ENCODE results near the gene MOXD1.

Gene MOXD1

GRCh38 chr6:132400883-132401617 is at the start of gene MOXD1:
Gene MOXD1 (minus strand): TSS chr6:132401475. CDS start chr6:132401426, 49 bp downstream.
- DNase-seq (peak; percentile 13), ATAC-seq (peak; percentile 55)
- H3K27ac Mint-ChIP-seq = no peak within 1 kb of the TSS
- H3K4me3 Mint-ChIP-seq = peak within 1 kb of the TSS; percentile 50
- no peaks in the 10 kb centered on the region for H3K9me3 Mint-ChIP-seq
- H3K27me3 Mint-ChIP-seq = peaks cover 65% of the 10 kb centered on the region
- no peaks in the 10 kb centered on the region for H3K36me3 Mint-ChIP-seq (ENCODE audit: low read depth)
- H3K4me1 Mint-ChIP-seq = peaks cover 19% of the 10 kb centered on the region

DNA sequence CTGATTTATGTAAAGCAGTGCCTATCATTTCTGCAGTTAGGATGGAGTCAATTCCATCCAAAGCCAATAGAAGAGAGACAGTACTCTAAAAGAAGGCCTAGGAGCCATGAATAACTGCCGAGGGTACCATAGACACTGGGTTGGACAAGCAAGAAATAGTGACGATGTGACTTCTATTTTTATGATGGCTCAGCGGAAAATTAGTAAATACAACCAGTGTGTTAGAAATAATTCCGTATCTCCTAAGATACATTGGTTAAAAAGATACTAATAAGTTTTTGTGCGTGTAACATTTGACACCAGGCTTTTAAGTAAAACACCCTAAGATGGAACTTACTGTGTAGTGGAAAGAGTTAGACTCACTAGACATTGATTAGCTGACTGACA is 45.6 kb upstream of the MOXD1 start:
- Mint-ChIP-seq H3K9me3 (peaks cover 13% of the 10 kb centered on the region), H3K36me3 (ENCODE audit: low read depth) (peaks cover 22% of the 10 kb centered on the region), H3K27me3 (no peaks in the 10 kb centered on the region), H3K27ac (no peak overlapping the region), H3K4me3 (no peak overlapping the region), H3K4me1 (no peaks in the 10 kb centered on the region)
- DNase-seq (no peak), ATAC-seq (no peak)

GRCh38 chr6:132446141-132446854 is 45.0 kb upstream of the MOXD1 start:
- ATAC-seq (no peak), DNase-seq (no peak)
- Mint-ChIP-seq H3K36me3 (ENCODE audit: low read depth) (peaks cover 18% of the 10 kb centered on the region), H3K27ac (no peak overlapping the region), H3K9me3 (peaks cover 19% of the 10 kb centered on the region), H3K4me1 (no peaks in the 10 kb centered on the region), H3K4me3 (no peak overlapping the region), H3K27me3 (no peaks in the 10 kb centered on the region)

DNA sequence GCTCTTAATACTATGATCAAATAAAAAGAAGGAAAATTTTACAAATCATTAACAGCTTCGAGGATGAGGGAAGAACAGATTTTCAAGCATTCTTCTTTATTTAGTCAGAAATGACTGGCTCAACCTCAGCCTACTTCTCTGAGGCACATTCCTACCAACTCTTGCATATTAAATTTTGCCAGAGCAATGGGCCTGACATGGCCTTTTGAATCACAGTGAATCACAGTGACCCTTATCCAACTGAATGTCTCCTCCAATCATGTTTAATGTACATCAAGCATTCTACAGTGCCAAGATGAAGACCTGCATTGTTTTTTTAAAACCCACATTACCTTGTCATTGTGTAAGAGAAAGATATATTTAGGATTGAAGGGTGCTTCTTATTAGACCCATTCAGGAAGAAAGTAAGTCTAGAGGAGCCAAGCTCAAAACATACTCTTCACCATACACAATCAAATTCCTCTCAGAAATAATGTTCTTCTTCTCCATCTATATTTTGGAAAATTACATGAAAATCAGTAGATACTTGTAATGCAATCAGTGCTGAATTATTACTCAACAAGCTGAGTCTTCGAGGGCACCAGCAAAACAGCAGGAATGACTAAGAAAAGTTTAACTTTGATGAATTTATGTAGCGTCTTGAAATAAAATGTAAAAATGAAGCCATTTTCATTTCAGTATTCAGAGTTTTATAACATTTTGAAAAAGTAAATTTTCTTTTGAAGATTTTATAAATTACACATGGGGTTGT is 44.1 kb upstream of the MOXD1 start:
- peaks cover 13% of the 10 kb centered on the region for H3K36me3 Mint-ChIP-seq (ENCODE audit: low read depth)
- H3K27me3 Mint-ChIP-seq = no peaks in the 10 kb centered on the region
- H3K4me3 Mint-ChIP-seq = no peak overlapping the region
- no peak overlapping the region for H3K27ac Mint-ChIP-seq
- peaks cover 22% of the 10 kb centered on the region for H3K9me3 Mint-ChIP-seq
- no peak for DNase-seq
- H3K4me1 Mint-ChIP-seq = no peaks in the 10 kb centered on the region
- no peak for ATAC-seq

DNA sequence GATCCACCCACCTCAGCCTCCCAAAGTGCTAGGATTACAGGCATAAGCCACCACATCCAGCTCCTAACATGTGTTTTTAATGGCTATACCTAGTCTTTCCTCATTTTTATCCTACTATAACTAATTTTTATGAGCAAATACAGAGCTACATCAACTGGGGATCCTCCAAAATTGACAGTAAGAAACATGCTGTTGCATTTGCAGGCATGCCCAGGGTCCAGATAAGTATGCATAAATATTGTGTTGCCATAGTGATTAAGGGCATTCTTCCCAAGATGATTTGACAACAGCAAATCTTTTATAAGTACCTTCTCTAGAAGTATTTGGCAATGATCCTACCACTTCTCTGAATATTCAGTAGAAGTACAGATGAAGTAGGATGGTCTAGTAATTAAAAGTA is 41.9 kb upstream of the MOXD1 start:
- Mint-ChIP-seq H3K27ac (no peak overlapping the region), H3K4me1 (no peaks in the 10 kb centered on the region), H3K9me3 (peaks cover 23% of the 10 kb centered on the region), H3K36me3 (ENCODE audit: low read depth) (no peaks in the 10 kb centered on the region), H3K4me3 (no peak overlapping the region), H3K27me3 (no peaks in the 10 kb centered on the region)
- no peak for DNase-seq
- no peak for ATAC-seq

DNA sequence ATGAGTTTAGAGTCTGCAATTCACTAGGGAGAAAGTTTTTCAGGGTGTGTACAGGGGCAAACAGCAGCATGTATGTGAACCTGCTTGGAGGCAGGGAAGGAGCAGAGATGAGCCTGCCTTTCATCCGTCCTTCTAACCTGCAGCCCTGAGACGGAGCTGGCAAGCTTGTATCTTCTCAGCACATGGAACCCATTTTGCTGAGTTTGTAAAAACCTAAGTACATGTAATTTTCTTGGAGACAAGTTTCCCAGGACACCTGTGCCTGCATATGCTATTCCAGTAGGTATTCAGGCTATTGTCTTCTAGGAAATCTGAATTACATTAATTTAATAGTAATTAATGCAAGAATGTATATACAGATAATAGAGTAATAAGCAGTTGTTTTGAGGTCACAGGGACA is 28.8 kb upstream of the MOXD1 start:
- DNase-seq = no peak
- Mint-ChIP-seq H3K4me3 (no peak overlapping the region), H3K36me3 (ENCODE audit: low read depth) (no peaks in the 10 kb centered on the region), H3K9me3 (no peaks in the 10 kb centered on the region), H3K27me3 (peaks cover 18% of the 10 kb centered on the region), H3K27ac (no peak overlapping the region), H3K4me1 (no peaks in the 10 kb centered on the region)
- ATAC-seq = no peak

GRCh38 chr6:132425176-132425575 is 23.9 kb upstream of the MOXD1 start:
- Mint-ChIP-seq H3K4me1 (no peaks in the 10 kb centered on the region), H3K36me3 (ENCODE audit: low read depth) (no peaks in the 10 kb centered on the region), H3K4me3 (no peak overlapping the region), H3K9me3 (peaks cover 26% of the 10 kb centered on the region), H3K27ac (no peak overlapping the region), H3K27me3 (peaks cover 5% of the 10 kb centered on the region)
- DNase-seq (no peak), ATAC-seq (no peak)

GRCh38 chr6:132423839-132424238 is 22.6 kb upstream of the MOXD1 start:
- H3K4me3 Mint-ChIP-seq = no peak overlapping the region
- no peak overlapping the region for H3K27ac Mint-ChIP-seq
- H3K27me3 Mint-ChIP-seq = peaks cover 5% of the 10 kb centered on the region
- H3K4me1 Mint-ChIP-seq = no peaks in the 10 kb centered on the region
- ATAC-seq (no peak), DNase-seq (no peak)
- H3K9me3 Mint-ChIP-seq = peaks cover 26% of the 10 kb centered on the region
- no peaks in the 10 kb centered on the region for H3K36me3 Mint-ChIP-seq (ENCODE audit: low read depth)

GRCh38 chr6:132418235-132418965 is 17.1 kb upstream of the MOXD1 start:
- ATAC-seq (no peak), DNase-seq (no peak)
- H3K4me3 Mint-ChIP-seq = no peak overlapping the region
- H3K4me1 Mint-ChIP-seq = no peaks in the 10 kb centered on the region
- H3K27me3 Mint-ChIP-seq = peaks cover 15% of the 10 kb centered on the region
- H3K27ac Mint-ChIP-seq = no peak overlapping the region
- H3K36me3 Mint-ChIP-seq (ENCODE audit: low read depth) = no peaks in the 10 kb centered on the region
- peaks cover 29% of the 10 kb centered on the region for H3K9me3 Mint-ChIP-seq

DNA sequence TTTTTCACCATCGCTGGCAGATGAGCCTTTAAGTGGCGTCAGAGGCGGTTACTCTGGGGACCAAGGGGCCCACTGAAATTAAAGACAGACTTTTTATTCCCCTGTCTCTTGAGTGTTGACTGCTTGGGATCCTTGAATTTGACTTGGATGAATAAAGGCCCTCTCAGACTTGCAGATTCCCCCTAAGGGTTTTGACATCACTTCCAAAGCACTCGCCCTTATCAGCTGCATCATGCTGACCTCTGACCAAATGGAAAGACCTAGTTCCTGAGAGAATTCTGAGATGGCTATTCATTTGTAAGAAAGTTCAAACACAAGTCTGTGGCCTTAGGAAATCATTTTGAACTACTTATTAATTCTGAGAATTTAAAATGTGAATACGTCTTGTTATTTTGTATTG is 13.5 kb upstream of the MOXD1 start:
- Mint-ChIP-seq H3K9me3 (peaks cover 8% of the 10 kb centered on the region), H3K27ac (no peak overlapping the region), H3K4me3 (no peak overlapping the region), H3K27me3 (peaks cover 33% of the 10 kb centered on the region), H3K36me3 (ENCODE audit: low read depth) (no peaks in the 10 kb centered on the region), H3K4me1 (no peaks in the 10 kb centered on the region)
- no peak for ATAC-seq
- no peak for DNase-seq

DNA sequence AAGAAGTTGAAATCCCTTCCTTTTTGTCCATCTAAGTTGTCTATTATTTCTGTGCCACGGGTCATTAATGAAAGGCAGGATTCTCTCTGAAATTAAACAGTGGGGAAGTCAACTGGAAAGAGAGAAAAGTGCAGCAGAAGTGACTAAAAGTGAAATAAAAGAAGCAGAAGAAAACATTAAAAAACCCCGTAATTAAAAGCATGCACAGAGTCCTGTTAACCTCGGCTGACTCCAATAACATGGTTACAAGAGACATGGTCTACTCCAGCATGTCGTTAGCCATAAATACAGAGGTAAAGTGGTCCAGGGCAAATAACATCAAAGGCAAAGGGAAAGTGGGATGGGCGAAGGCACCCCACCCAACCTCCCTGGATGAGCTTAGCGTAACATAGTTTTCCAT is 13.0 kb upstream of the MOXD1 start:
- H3K4me1 Mint-ChIP-seq = no peaks in the 10 kb centered on the region
- DNase-seq (no peak), ATAC-seq (no peak)
- H3K36me3 Mint-ChIP-seq (ENCODE audit: low read depth) = no peaks in the 10 kb centered on the region
- no peak overlapping the region for H3K27ac Mint-ChIP-seq
- peaks cover 33% of the 10 kb centered on the region for H3K27me3 Mint-ChIP-seq
- H3K4me3 Mint-ChIP-seq = no peak overlapping the region
- peaks cover 8% of the 10 kb centered on the region for H3K9me3 Mint-ChIP-seq

GRCh38 chr6:132413499-132413802 is 12.2 kb upstream of the MOXD1 start:
- H3K9me3 Mint-ChIP-seq = peaks cover 8% of the 10 kb centered on the region
- no peaks in the 10 kb centered on the region for H3K4me1 Mint-ChIP-seq
- ATAC-seq (no peak), DNase-seq (no peak)
- H3K36me3 Mint-ChIP-seq (ENCODE audit: low read depth) = no peaks in the 10 kb centered on the region
- peaks cover 33% of the 10 kb centered on the region for H3K27me3 Mint-ChIP-seq
- H3K27ac Mint-ChIP-seq = no peak overlapping the region
- H3K4me3 Mint-ChIP-seq = no peak overlapping the region

GRCh38 chr6:132412656-132413498 is 11.6 kb upstream of the MOXD1 start:
- Mint-ChIP-seq H3K27me3 (peaks cover 37% of the 10 kb centered on the region), H3K4me1 (no peaks in the 10 kb centered on the region), H3K36me3 (ENCODE audit: low read depth) (no peaks in the 10 kb centered on the region), H3K4me3 (no peak overlapping the region), H3K27ac (no peak overlapping the region), H3K9me3 (peaks cover 7% of the 10 kb centered on the region)
- ATAC-seq = no peak
- DNase-seq = no peak

DNA sequence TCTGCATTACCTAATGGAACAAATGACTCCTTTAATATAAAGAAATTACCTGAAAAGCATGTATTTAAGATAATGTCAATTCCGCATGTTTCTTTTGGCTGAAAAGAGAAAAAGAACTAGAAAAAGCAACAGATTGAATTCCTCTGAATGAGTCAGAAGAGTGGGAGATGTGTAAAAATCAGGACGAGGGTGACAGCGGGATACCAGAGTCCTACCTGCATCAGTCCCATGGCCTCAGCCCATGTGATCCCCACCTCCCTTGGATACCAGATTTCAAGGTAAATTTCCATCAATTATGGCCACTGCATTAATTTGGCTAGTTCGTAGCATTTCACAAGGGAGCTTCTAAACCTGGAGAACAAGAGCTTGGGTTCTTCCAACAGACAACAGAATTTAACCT is 10.0 kb upstream of the MOXD1 start:
- Mint-ChIP-seq H3K27ac (no peak overlapping the region), H3K4me3 (no peak overlapping the region), H3K9me3 (no peaks in the 10 kb centered on the region), H3K36me3 (ENCODE audit: low read depth) (no peaks in the 10 kb centered on the region), H3K27me3 (peaks cover 41% of the 10 kb centered on the region), H3K4me1 (no peaks in the 10 kb centered on the region)
- no peak for ATAC-seq
- no peak for DNase-seq

Measured in activated naive CD8-positive, alpha-beta T cell treated with anti-CD3 and anti-CD28 coated beads, Interleukin-2, amount 50 U/mL, for 24 hours (primary cell).